Left lung (tissue), 10 donors: Measurements from ENCODE around the gene RAB15. TPM values are rescaled to one million over a fixed set of nuclear protein-coding genes. Genes with fewer than 3 reads are reported as not detected.

Experiments
- ATAC-seq: fragments of 200-7000 bp; cut with Tn5 transposase; one replicate; pipeline ENCODE4 v1.9.1; 2020; ENCODE audit warnings: moderate library complexity
- DNase-seq, 4 donors: peaks; one replicate each; pipeline ENCODE4 v3.0.0-alpha.2; 2013 to 2020
- H3K27ac ChIP-seq, 2 donors: fragments of 200-600 bp; sonication (generic) in 1 of 2; one replicate each; pipeline versions ENCODE4 v1.5.0 to v1.8.0; 2020 to 2021
- H3K27me3 ChIP-seq, 2 donors: fragments of 200-600 bp; sonication (generic) in 1 of 2; one replicate each; pipeline versions ENCODE4 v1.5.0 to v1.8.0; 2020 to 2021
- H3K36me3 ChIP-seq, 2 donors: fragments of 200-600 bp; sonication (generic) in 1 of 2; one replicate each; pipeline versions ENCODE4 v1.5.0 to v1.8.0; 2020 to 2021
- H3K4me1 ChIP-seq, 2 donors: fragments of 200-600 bp; one replicate each; pipeline ENCODE4 v1.8.0; 2021
- H3K4me3 ChIP-seq, 2 donors: fragments of 200-600 bp; sonication (generic) in 1 of 2; one replicate each; pipeline versions ENCODE4 v1.5.0 to v1.8.0; 2020 to 2021; ENCODE audit warnings: mild to moderate bottlenecking in 1 of 2
- H3K9me3 ChIP-seq, 2 donors: fragments of 200-600 bp; sonication (generic) in 1 of 2; one replicate each; pipeline versions ENCODE4 v1.5.0 to v1.8.0; 2020 to 2021
- CTCF ChIP-seq, 2 donors: fragments of 200-600 bp; sonication (generic) in 1 of 2; IDR thresholded peaks; one replicate each; pipeline versions ENCODE4 v1.5.0 to v1.8.0; 2021; ENCODE audit warnings: antibody characterized with exemption in 2 of 2
- intact Hi-C, 2 donors: fragments of 100-400 bp; cut with DNase I; formaldehyde crosslinking; loops; one replicate each; pipeline versions ENCODE4 v1.11.2 to v1.14.2; 2022
- polyA plus RNA-seq, 6 donors: library from polyadenylated mRNA; unstranded; fragments of 120-200 nt; gene quantifications; one replicate each; pipeline ENCODE4 v1.2.1, GENCODE V29; 2013; ENCODE audit not compliant: insufficient read length in 6 of 6
- total RNA-seq, 2 donors: library from RNA; stranded (reverse); fragmentation: NEBNext Ultra II Directional; extraction: Animal tissue kit (Norgen Biotek cat#: 25700); gene quantifications; one replicate each; pipeline ENCODE4 v1.2.1, GENCODE V29; 2021
- donor health status: DM: no; HTN: yes; CAD: no.
- donor health status: DM: no; HTN: no; CAD: no.

RAB15 gene
- total and polyA plus RNA-seq, 8 donors = 21.8 to 36.6 (median 30.7) TPM

- ATAC-seq (no peak), DNase-seq (no peak)
- no peaks in the 10 kb centered on the region for H3K27me3 ChIP-seq
- TF ChIP-seq CTCF (IDR thresholded peaks at IDR 0.05) = no peak
- intact Hi-C loops = no loop called here
- H3K9me3 ChIP-seq = no peaks in the 10 kb centered on the region
- H3K4me1 ChIP-seq = peaks cover 0 to 8% of the 10 kb centered on the region in 2 donors
- peaks cover 0 to 34% of the 10 kb centered on the region in 2 donors for H3K36me3 ChIP-seq
- H3K4me3 ChIP-seq = no peak overlapping the region
- no peak overlapping the region for H3K27ac ChIP-seq
These were observed 32.9 kb downstream of the RAB15 start for GRCh38 chr14:64938972-64939816.

- intact Hi-C loops = no loop called here
- no peaks in the 10 kb centered on the region for H3K9me3 ChIP-seq
- peak; percentile 45 for ATAC-seq
- H3K4me1 ChIP-seq = no peaks in the 10 kb centered on the region
- no peaks in the 10 kb centered on the region for H3K27me3 ChIP-seq
- H3K36me3 ChIP-seq = peaks cover 0 to 38% of the 10 kb centered on the region in 2 donors
- peak in 1 of 2 donors; percentile 19 for TF ChIP-seq CTCF (IDR thresholded peaks at IDR 0.05)
- no peak overlapping the region for H3K27ac ChIP-seq
- peak in 1 of 4 donors; percentile 6 for DNase-seq
- no peak overlapping the region for H3K4me3 ChIP-seq
These were observed 34.3 kb downstream of the RAB15 start for GRCh38 chr14:64937821-64938193.

DNA sequence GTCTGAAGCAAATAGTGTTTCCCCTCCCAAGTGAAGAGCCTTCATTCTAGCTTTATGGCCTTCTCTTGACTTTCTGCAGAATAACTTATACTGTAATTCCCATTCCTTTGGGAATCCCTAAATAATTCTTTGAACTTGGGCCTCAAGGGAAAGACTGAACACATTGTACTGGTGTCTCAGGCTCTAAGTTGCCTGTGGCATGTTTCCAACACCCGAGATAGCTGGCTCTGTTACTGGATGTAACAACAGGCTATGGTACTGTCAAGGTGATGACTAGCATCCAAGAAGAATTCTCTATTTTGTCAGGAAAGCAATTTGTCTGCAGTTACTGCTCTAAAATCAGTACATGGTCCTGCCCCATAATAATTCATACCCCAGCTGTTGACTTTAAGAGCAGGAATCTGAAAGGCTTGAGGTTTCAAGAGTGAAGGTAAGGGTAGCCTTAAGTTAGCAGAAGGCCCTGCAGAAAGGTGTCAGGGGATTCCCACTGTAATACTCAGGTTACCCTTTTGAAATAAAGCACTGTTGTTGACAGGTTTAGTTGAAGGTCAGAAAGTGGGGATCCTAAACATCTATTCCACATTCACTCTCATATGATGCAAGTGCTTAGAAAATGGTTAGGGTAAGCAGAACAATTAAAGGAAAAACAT lies 34.8 kb downstream of the RAB15 start:
- H3K27ac ChIP-seq = no peak overlapping the region
- H3K27me3 ChIP-seq = no peaks in the 10 kb centered on the region
- no peak overlapping the region for H3K4me3 ChIP-seq
- H3K36me3 ChIP-seq = peaks cover 0 to 43% of the 10 kb centered on the region in 2 donors
- ATAC-seq = no peak
- H3K4me1 ChIP-seq = no peaks in the 10 kb centered on the region
- DNase-seq = no peak
- intact Hi-C loops = no loop called here
- H3K9me3 ChIP-seq = no peaks in the 10 kb centered on the region
- TF ChIP-seq CTCF (IDR thresholded peaks at IDR 0.05) = no peak

- Histone ChIP-seq H3K27ac (no peak overlapping the region), H3K27me3 (no peaks in the 10 kb centered on the region), H3K4me1 (no peaks in the 10 kb centered on the region), H3K36me3 (peaks cover 0 to 52% of the 10 kb centered on the region in 2 donors), H3K4me3 (no peak overlapping the region), H3K9me3 (no peaks in the 10 kb centered on the region)
- intact Hi-C loops = no loop called here
- DNase-seq = no peak
- no peak for ATAC-seq
- TF ChIP-seq CTCF (IDR thresholded peaks at IDR 0.05) = no peak
These were observed 36.6 kb downstream of the RAB15 start for GRCh38 chr14:64935508-64935907.

GRCh38 chr14:64934338-64934929 lies 37.7 kb downstream of the RAB15 start:
- no peak for ATAC-seq
- intact Hi-C loops = no loop called here
- H3K9me3 ChIP-seq = no peaks in the 10 kb centered on the region
- TF ChIP-seq CTCF (IDR thresholded peaks at IDR 0.05) = no peak
- H3K36me3 ChIP-seq = peaks cover 0 to 55% of the 10 kb centered on the region in 2 donors
- H3K4me3 ChIP-seq = no peak overlapping the region
- H3K27me3 ChIP-seq = no peaks in the 10 kb centered on the region
- H3K4me1 ChIP-seq = no peaks in the 10 kb centered on the region
- no peak overlapping the region for H3K27ac ChIP-seq
- no peak for DNase-seq
